Measurements from ENCODE around the gene ATOH7. TPM values are rescaled to one million over a fixed set of nuclear protein-coding genes. Genes with fewer than 3 reads are reported as not detected.

ATOH7 gene
- total RNA-seq, 1 experiment from 2014 or later: 1.1 TPM

DNA sequence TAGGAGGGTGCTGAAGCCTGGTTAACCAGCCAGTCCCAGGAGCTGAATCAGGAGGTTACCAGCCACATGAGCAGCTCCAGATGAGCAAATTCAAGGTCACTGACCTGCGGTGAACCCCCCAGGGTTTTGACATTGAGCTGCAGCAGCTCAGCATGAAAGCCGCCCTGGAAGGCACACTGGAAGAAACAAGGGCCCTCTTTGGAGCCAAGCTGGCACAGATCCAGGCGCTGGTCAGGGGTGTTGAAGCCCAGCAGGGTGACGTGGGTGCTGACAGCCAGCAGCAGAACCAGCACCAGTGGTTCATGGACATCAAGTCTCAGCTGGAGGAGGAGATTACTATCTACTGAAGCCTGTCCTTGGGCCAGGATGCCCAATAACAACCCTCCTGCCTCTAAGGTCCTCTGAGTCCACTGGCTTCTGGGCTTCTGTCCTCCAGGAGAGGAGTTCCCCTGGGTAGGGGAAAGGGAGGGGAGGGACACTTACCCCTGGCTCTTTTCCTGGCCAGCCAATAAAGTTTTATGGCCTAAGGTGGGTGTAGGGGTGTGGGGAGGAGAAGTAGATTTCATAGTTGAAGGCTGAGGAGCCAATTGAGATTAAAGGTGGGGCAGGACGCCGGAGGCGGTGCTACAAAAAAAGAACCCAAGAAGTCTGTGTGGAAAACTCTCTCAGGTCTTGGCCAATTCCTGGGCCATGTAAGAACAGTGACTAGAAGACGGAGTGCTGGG lies 29.4 kb upstream of the ATOH7 start:
- no peak overlapping the region for H3K4me3 ChIP-seq (ENCODE audit: low read length)
- no peak for TF ChIP-seq EZH2 (IDR thresholded peaks at IDR 0.05; ENCODE audit: low read length, unreplicated experiment)
- no peaks in the 10 kb centered on the region for H3K79me2 ChIP-seq (ENCODE audit: low read length)
- H3K9ac ChIP-seq (ENCODE audit: low read length): no peak overlapping the region
- CTCF ChIA-PET: no interaction called here
- ATAC-seq (no peak), DNase-seq (no peak)
- H3K9me2 ChIP-seq (replicated peaks; ENCODE audit: low read length): no peaks in the 10 kb centered on the region
- H3K27me3 ChIP-seq (ENCODE audit: low read length): peaks cover 5% of the 10 kb centered on the region; the same call in 1 of the 2 replicates
- no peaks in the 10 kb centered on the region for H3K9me3 ChIP-seq (ENCODE audit: low read length)
- H2AFZ ChIP-seq (ENCODE audit: low read length): no peak overlapping the region
- no peak overlapping the region for H3K4me2 ChIP-seq (ENCODE audit: low read length)
- intact Hi-C loops (cut with micrococcal nuclease): no loop called here
- BruUV-seq (replicated peaks): no TSS peak
- no peaks in the 10 kb centered on the region for H3K4me1 ChIP-seq (ENCODE audit: insufficient read depth, low read length)
- H3K27ac ChIP-seq (ENCODE audit: low read length): no peak overlapping the region
- POLR2A ChIA-PET (ENCODE audit: unreplicated experiment): no interaction called here
- H3K36me3 ChIP-seq (ENCODE audit: low read depth, low read length): no peaks in the 10 kb centered on the region
- H3F3A ChIP-seq (ENCODE audit: low read length, unreplicated experiment): no peaks in the 10 kb centered on the region
- no peaks in the 10 kb centered on the region for H4K20me1 ChIP-seq (ENCODE audit: low read length)

DNA sequence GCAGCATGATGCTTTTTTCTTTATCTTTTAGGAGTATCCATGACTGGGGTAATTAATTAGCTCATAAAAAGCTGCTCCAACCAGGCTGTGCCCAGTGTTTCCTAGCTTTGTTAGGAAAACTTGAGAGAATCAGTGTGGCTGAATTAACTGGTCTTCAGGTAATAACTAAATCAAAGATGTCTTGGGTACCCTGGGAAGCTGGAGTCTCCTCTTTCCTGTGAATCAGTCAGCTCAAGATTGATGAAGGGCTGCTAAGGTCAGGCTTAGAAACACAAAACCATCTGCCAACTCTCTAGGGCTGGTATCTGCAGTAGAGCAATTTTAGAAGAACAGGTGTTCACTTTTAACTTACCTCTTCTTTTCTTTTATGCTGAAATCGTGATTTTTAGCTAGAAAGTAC lies 21.4 kb upstream of the ATOH7 start:
- no peaks in the 10 kb centered on the region for H3K9me2 ChIP-seq (replicated peaks; ENCODE audit: low read length)
- ChIA-PET CTCF (no interaction called here), POLR2A (ENCODE audit: unreplicated experiment) (no interaction called here)
- H3K27ac ChIP-seq (ENCODE audit: low read length): no peak overlapping the region
- H3F3A ChIP-seq (ENCODE audit: low read length, unreplicated experiment): no peaks in the 10 kb centered on the region
- TF ChIP-seq EZH2 (IDR thresholded peaks at IDR 0.05; ENCODE audit: low read length, unreplicated experiment) (no peak), EZH2phosphoT487 (IDR thresholded peaks at IDR 0.05; ENCODE audit: borderline replicate concordance, low read length) (no peak)
- TF ChIP-seq, protein P1, sequence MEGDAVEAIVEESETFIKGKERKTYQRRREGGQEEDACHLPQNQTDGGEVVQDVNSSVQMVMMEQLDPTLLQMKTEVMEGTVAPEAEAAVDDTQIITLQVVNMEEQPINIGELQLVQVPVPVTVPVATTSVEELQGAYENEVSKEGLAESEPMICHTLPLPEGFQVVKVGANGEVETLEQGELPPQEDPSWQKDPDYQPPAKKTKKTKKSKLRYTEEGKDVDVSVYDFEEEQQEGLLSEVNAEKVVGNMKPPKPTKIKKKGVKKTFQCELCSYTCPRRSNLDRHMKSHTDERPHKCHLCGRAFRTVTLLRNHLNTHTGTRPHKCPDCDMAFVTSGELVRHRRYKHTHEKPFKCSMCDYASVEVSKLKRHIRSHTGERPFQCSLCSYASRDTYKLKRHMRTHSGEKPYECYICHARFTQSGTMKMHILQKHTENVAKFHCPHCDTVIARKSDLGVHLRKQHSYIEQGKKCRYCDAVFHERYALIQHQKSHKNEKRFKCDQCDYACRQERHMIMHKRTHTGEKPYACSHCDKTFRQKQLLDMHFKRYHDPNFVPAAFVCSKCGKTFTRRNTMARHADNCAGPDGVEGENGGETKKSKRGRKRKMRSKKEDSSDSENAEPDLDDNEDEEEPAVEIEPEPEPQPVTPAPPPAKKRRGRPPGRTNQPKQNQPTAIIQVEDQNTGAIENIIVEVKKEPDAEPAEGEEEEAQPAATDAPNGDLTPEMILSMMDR (conservative IDR thresholded peaks at IDR 0.05; ENCODE audit: low read depth, low read length): no peak
- no peak overlapping the region for H3K4me3 ChIP-seq (ENCODE audit: low read length)
- no peaks in the 10 kb centered on the region for H4K20me1 ChIP-seq (ENCODE audit: low read length)
- H3K9ac ChIP-seq (ENCODE audit: low read length): no peak overlapping the region
- no peaks in the 10 kb centered on the region for H3K79me2 ChIP-seq (ENCODE audit: low read length)
- peaks cover 11% of the 10 kb centered on the region; the same call in 1 of the 2 replicates for H3K27me3 ChIP-seq (ENCODE audit: low read length)
- intact Hi-C loops (cut with micrococcal nuclease): no loop called here
- H3K36me3 ChIP-seq (ENCODE audit: low read depth, low read length): no peaks in the 10 kb centered on the region
- ATAC-seq (no peak; the same call in 1 of the 2 replicates), DNase-seq (no peak)
- no TSS peak for BruUV-seq (replicated peaks)
- no peaks in the 10 kb centered on the region for H3K9me3 ChIP-seq (ENCODE audit: low read length)
- H3K4me2 ChIP-seq (ENCODE audit: low read length): no peak overlapping the region
- H2AFZ ChIP-seq (ENCODE audit: low read length): no peak overlapping the region
- no peaks in the 10 kb centered on the region for H3K4me1 ChIP-seq (ENCODE audit: insufficient read depth, low read length)

DNA sequence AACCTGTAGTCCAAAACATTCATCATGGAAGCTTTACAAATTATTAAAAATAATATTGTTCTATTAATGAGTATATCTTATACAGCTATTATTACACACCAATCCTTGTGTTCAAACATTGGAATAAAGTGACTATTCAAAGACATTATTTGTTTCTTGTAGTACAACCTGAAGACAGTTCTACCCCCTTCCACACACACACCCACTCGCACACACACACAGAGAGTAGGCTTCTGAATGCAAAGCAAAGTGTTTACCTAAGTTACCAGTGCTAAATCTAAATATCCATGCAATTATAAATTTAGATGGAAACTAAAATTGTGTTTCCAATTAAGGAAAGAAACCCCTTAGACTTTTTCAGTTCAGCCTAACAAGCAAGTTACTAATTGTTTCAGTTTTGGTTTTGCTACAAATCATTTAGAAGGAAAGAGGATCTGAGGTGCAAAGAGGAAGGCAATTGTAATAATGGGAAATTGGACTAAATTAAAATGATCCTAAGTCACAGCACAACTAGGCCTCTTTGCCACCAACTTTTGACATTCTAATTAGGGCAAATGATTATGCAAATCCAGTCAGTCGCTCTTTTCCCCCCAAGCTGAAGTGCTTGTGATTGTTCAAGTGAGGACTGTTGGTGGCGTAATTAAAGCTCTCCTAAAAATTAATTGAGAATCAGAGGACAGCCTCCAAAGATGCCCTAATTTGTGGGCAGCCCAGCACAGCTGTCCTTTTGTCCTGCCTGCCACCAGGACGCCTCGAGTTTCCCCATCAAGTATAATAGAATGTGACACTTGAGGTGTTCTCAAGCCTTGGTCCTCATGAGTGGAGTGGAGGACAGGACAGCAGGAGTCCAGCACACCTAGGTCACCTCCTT lies 19.9 kb upstream of the ATOH7 start:
- no peak for ATAC-seq
- no peak overlapping the region for H3K4me2 ChIP-seq (ENCODE audit: low read length)
- H3K4me3 ChIP-seq (ENCODE audit: low read length): no peak overlapping the region
- DNase-seq: no peak
- CTCF ChIA-PET: no interaction called here
- BruUV-seq (replicated peaks): no TSS peak
- H3K36me3 ChIP-seq (ENCODE audit: low read depth, low read length): no peaks in the 10 kb centered on the region
- H3K9me2 ChIP-seq (replicated peaks; ENCODE audit: low read length): no peaks in the 10 kb centered on the region
- H3K4me1 ChIP-seq (ENCODE audit: insufficient read depth, low read length): no peaks in the 10 kb centered on the region
- TF ChIP-seq, protein P1 (conservative IDR thresholded peaks at IDR 0.05; ENCODE audit: low read depth, low read length): no peak
- TF ChIP-seq EZH2 (IDR thresholded peaks at IDR 0.05; ENCODE audit: low read length, unreplicated experiment): no peak
- no peak for TF ChIP-seq EZH2phosphoT487 (IDR thresholded peaks at IDR 0.05; ENCODE audit: borderline replicate concordance, low read length)
- peaks cover 11% of the 10 kb centered on the region; the same call in 1 of the 2 replicates for H3K27me3 ChIP-seq (ENCODE audit: low read length)
- no peak overlapping the region for H3K9ac ChIP-seq (ENCODE audit: low read length)
- intact Hi-C loops (cut with micrococcal nuclease): no loop called here
- no peaks in the 10 kb centered on the region for H3F3A ChIP-seq (ENCODE audit: low read length, unreplicated experiment)
- H3K27ac ChIP-seq (ENCODE audit: low read length): no peak overlapping the region
- no peaks in the 10 kb centered on the region for H3K79me2 ChIP-seq (ENCODE audit: low read length)
- H3K9me3 ChIP-seq (ENCODE audit: low read length): no peaks in the 10 kb centered on the region
- no peak overlapping the region for H2AFZ ChIP-seq (ENCODE audit: low read length)
- POLR2A ChIA-PET (ENCODE audit: unreplicated experiment): no interaction called here
- no peaks in the 10 kb centered on the region for H4K20me1 ChIP-seq (ENCODE audit: low read length)

All from PC-3 (cell line).